HCT116 (cell line): Measurements from ENCODE around the gene IGSF21. TPM values are rescaled to one million over a fixed set of nuclear protein-coding genes. Genes with fewer than 3 reads are reported as not detected.

ENCODE experiments used
- ATAC-seq: fragments of 200-7000 bp; cut with Tn5 transposase; 2 replicates; pipeline ENCODE4 v1.9.1; 2020; ENCODE audit warnings: mild to moderate bottlenecking, moderate library complexity
- BruUV-seq: library from RNA; stranded (reverse); fragments of 400-500 nt; replicated peaks from 2 replicates; lab custom pipeline; 2021; lab: Mats Ljungman, UMichigan
- CTCF ChIA-PET: fragments of 300-600 bp; sonication (Branson Sonifier 250); formaldehyde crosslinking; loops from one replicate; lab custom pipeline; 2021; ENCODE audit warnings: antibody characterized with exemption; lab: Charles Lee
- POLR2A ChIA-PET: fragments of 300-600, 350-600 bp; sonication (Branson Sonifier 250); formaldehyde crosslinking; loops from one replicate; lab custom pipeline; 2021; ENCODE audit warnings: antibody characterized with exemption; lab: Charles Lee
- RAD21 ChIA-PET, 2 experiments: fragments of 300-600 bp; sonication (Branson Sonifier 250); formaldehyde crosslinking; loops; one replicate each; lab custom pipeline; 2023; ENCODE audit warnings: low total read pairs in 2 of 2; ENCODE audit not compliant: uncharacterized antibody in 2 of 2, unreplicated experiment in 2 of 2, low non-redundant PET in 1 of 2; lab: Charles Lee
- DNase-seq: peaks from one replicate; pipeline ENCODE4 v3.0.0-alpha.2; 2010; ENCODE audit warnings: low read depth, low spot score
- H2AFZ ChIP-seq: fragments of 200-600 bp; shearing (Covaris generic), sonication (generic); 2 replicates; pipeline ENCODE4 v1.6.1; 2017; ENCODE audit warnings: low read depth, mixed run types, mixed read lengths, antibody characterized with exemption, low read length; ENCODE audit not compliant: poor library complexity, severe bottlenecking
- H3K27ac ChIP-seq: 2 replicates; pipeline ENCODE4 v1.5.1; 2012; ENCODE audit warnings: low read depth, low read length
- H3K27me3 ChIP-seq: fragments of 200-600 bp; sonication (generic); 2 replicates; pipeline ENCODE4 v1.6.1; 2016; ENCODE audit warnings: mixed run types, low read length, mixed read lengths; ENCODE audit not compliant: insufficient read depth
- H3K36me3 ChIP-seq, 2 experiments: fragments of 200-500 bp in 1 of 2; fragments of 200-600 bp in 1 of 2; sonication (Bioruptor generic) in 1 of 2; sonication (generic) in 1 of 2; 2 replicates each; pipeline versions ENCODE4 v1.5.1 to v1.6.1; 2014 to 2016; ENCODE audit warnings: low read length in 2 of 2, inconsistent platforms in 1 of 2, mixed read lengths in 1 of 2, mixed run types in 1 of 2; ENCODE audit not compliant: insufficient read depth in 2 of 2, control insufficient read depth in 1 of 2
- H3K4me1 ChIP-seq, 2 experiments: fragments of 200-600 bp in 1 of 2; sonication (generic) in 1 of 2; 2 replicates each; pipeline versions ENCODE4 v1.5.1 to v1.6.1; 2012 to 2017; ENCODE audit warnings: low read length in 2 of 2, inconsistent platforms in 1 of 2, mild to moderate bottlenecking in 1 of 2, mixed read lengths in 1 of 2, mixed run types in 1 of 2, moderate library complexity in 1 of 2; ENCODE audit not compliant: insufficient read depth in 2 of 2, control insufficient read depth in 1 of 2
- H3K4me2 ChIP-seq: fragments of 200-600 bp; sonication (generic); 2 replicates; pipeline ENCODE4 v1.6.1; 2017; ENCODE audit warnings: mixed run types, low read length, mixed read lengths
- H3K4me3 ChIP-seq, 2 experiments: fragments of 200-600 bp in 1 of 2; sonication (generic) in 1 of 2; replicated peaks in 1 of 2; 2 replicates each; pipeline ENCODE4 v1.5.1; 2011 to 2016; ENCODE audit warnings: low read length in 2 of 2, control low read depth in 1 of 2, low read depth in 1 of 2, mild to moderate bottlenecking in 1 of 2, mixed read lengths in 1 of 2, mixed run types in 1 of 2
- H3K79me2 ChIP-seq: fragments of 200-600 bp; sonication (generic); 2 replicates; pipeline ENCODE4 v1.6.1; 2017; ENCODE audit warnings: mild to moderate bottlenecking, mixed run types, low read length, moderate library complexity, mixed read lengths; ENCODE audit not compliant: insufficient read depth
- H3K9ac ChIP-seq: fragments of 200-600 bp; sonication (generic); 2 replicates; pipeline ENCODE4 v1.6.1; 2016; ENCODE audit warnings: low read length, mixed read lengths
- H3K9me2 ChIP-seq: fragments of 200-600 bp; sonication (generic), shearing (Covaris generic); 2 replicates; pipeline ENCODE4 v1.6.1; 2017; ENCODE audit warnings: mixed run types, mild to moderate bottlenecking, moderate library complexity; ENCODE audit not compliant: insufficient read depth
- H3K9me3 ChIP-seq, 2 experiments: fragments of 200-500 bp in 1 of 2; fragments of 200-600 bp in 1 of 2; sonication (Bioruptor generic) in 1 of 2; sonication (generic) in 1 of 2; 2 replicates each; pipeline ENCODE4 v1.6.1; 2014 to 2017; ENCODE audit warnings: low read length in 2 of 2, mixed read lengths in 2 of 2, inconsistent platforms in 1 of 2, low read depth in 1 of 2, mild to moderate bottlenecking in 1 of 2, mixed run types in 1 of 2, moderate library complexity in 1 of 2; ENCODE audit not compliant: control insufficient read depth in 1 of 2, insufficient read depth in 1 of 2
- H4K20me1 ChIP-seq: fragments of 200-600 bp; sonication (generic), shearing (Covaris generic); 2 replicates; pipeline ENCODE4 v1.6.1; 2017; ENCODE audit warnings: mixed run types, mild to moderate bottlenecking, moderate library complexity; ENCODE audit not compliant: insufficient read depth
- EZH2phosphoT487 ChIP-seq: fragments of 200-600 bp; IDR thresholded peaks from 2 replicates; pipeline ENCODE4 v1.6.1; 2018; ENCODE audit warnings: antibody characterized with exemption, borderline replicate concordance
- JUND ChIP-seq: IDR thresholded peaks from 2 replicates; pipeline ENCODE4 v1.6.1; 2012
- POLR2AphosphoS5 ChIP-seq: IDR thresholded peaks from 2 replicates; pipeline ENCODE4 v1.6.1; 2011; ENCODE audit warnings: mild to moderate bottlenecking, low read depth, low read length, moderate library complexity
- SIN3A ChIP-seq: IDR thresholded peaks from 2 replicates; pipeline ENCODE4 v1.6.1; 2012; ENCODE audit warnings: low read depth
- SRF ChIP-seq: IDR thresholded peaks from 2 replicates; pipeline ENCODE4 v1.6.1; 2012; ENCODE audit warnings: low read depth
- intact Hi-C: fragments of 100-400 bp; cut with micrococcal nuclease; formaldehyde crosslinking; loops from 2 replicates; pipeline ENCODE4 v1.10.0; 2022
- total RNA-seq: library from RNA; stranded (reverse); gene quantifications from one replicate; pipeline ENCODE4 v1.2.1, GENCODE V29; 2021; ENCODE audit not compliant: unreplicated experiment
- TF ChIP-seq, protein P1 (sequence below): IDR thresholded peaks from 2 replicates; pipeline ENCODE4 v1.6.1; 2012

IGSF21 gene
- total RNA-seq, 1 experiment from 2014 or later = not detected

DNA sequence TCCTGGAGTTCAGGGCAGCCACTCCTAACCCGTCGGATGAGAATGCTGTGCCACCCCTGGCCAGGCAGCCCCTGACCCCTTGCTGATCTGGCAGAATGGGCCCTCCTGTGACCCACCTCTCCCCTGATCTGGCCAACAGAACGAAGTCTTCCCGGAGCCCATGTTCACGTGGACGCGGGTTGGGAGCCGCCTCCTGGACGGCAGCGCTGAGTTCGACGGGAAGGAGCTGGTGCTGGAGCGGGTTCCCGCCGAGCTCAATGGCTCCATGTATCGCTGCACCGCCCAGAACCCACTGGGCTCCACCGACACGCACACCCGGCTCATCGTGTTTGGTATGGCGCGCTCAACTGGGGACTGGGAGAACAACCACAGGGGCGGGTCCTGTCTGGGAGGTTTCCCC lies 269.1 kb downstream of the IGSF21 start:
- ATAC-seq (no peak), DNase-seq (no peak)
- no peaks in the 10 kb centered on the region for H3K36me3 ChIP-seq
- no peaks in the 10 kb centered on the region for H3K9me2 ChIP-seq
- BruUV-seq = no TSS peak
- H3K9me3 ChIP-seq = 0 out of 4 replicates have a peak, but pooled peaks cover 0 to 4% of the 10 kb centered on the region in 2 experiments
- H3K27ac ChIP-seq = no peak overlapping the region
- H3K4me3 ChIP-seq = no peak overlapping the region
- no peak for TF ChIP-seq SIN3A
- no peak overlapping the region for H3K4me2 ChIP-seq
- ChIA-PET POLR2A (no interaction called here), CTCF (no interaction called here), RAD21 (no interaction called here)
- no peak overlapping the region for H2AFZ ChIP-seq
- H3K79me2 ChIP-seq = no peaks in the 10 kb centered on the region
- intact Hi-C loops = no loop called here
- H4K20me1 ChIP-seq = no peaks in the 10 kb centered on the region
- no peaks in the 10 kb centered on the region for H3K4me1 ChIP-seq
- H3K27me3 ChIP-seq = no peaks in the 10 kb centered on the region
- H3K9ac ChIP-seq = no peak overlapping the region

DNA sequence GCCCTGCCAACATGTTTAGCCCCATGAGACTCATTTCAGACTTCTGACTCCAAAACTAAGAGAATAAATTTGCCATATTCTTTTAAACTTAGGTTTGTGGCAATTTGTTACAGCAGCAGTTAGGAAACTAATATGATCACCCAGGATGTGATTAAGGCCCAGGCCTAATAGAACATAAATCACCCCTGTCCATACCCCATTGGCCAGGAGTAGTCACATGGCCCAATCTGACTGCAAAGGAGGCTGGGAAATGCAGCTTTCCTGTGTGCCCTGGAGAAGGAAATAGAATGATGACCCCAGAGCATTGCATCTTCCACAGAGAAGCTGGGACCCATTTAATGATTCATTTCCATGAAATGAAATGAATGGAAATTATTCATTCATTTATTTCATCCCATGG lies 272.7 kb downstream of the IGSF21 start:
- TF ChIP-seq EZH2phosphoT487 (no peak), POLR2AphosphoS5 (no peak), JUND (no peak), SRF (no peak)
- TF ChIP-seq, protein P1, sequence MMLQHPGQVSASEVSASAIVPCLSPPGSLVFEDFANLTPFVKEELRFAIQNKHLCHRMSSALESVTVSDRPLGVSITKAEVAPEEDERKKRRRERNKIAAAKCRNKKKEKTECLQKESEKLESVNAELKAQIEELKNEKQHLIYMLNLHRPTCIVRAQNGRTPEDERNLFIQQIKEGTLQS = no peak
- TF ChIP-seq, all 23 proteins: peak for 0
- no TSS peak for BruUV-seq
- Histone ChIP-seq H3K36me3 (no peaks in the 10 kb centered on the region), H4K20me1 (no peaks in the 10 kb centered on the region), H3K79me2 (no peaks in the 10 kb centered on the region), H3K4me2 (no peak overlapping the region), H3K27me3 (0 out of 2 replicates have a peak, but pooled peaks cover 5% of the 10 kb centered on the region), H3K27ac (no peak overlapping the region), H3K4me3 (no peak overlapping the region), H3K9me2 (no peaks in the 10 kb centered on the region), H3K9ac (no peak overlapping the region), H2AFZ (no peak overlapping the region), H3K9me3 (0 out of 4 replicates have a peak, but pooled peaks cover 0 to 4% of the 10 kb centered on the region in 2 experiments), H3K4me1 (no peaks in the 10 kb centered on the region)
- no peak for ATAC-seq
- DNase-seq = no peak
- CTCF ChIA-PET = no interaction called here
- POLR2A ChIA-PET = no interaction called here
- RAD21 ChIA-PET = no interaction called here
- intact Hi-C loops = no loop called here
